Dermis blood vessel endothelial cell (primary cell): ENCODE measurements around the gene TEKT4. TPM values are rescaled to one million over a fixed set of nuclear protein-coding genes. Genes with fewer than 3 reads are reported as not detected.
"Not testable (repeated sequence)": the region's sequence is repeated elsewhere in the genome, so short reads cannot be mapped to it uniquely, and the experiment has no call there.

Source experiments
- DNase-seq: peaks from one replicate; pipeline ENCODE4 v3.0.0; 2010
- total RNA-seq: library from RNA; depleted of rRNA; stranded (reverse); fragments of >200 nt; gene quantifications from 2 replicates; pipeline ENCODE4 v1.2.3, GENCODE V29; 2014

Gene TEKT4
- total RNA-seq, result not detected in 2 replicates

GRCh38 chr2:94871226-94872087, at the start of gene TEKT4:
TSS of gene TEKT4 (plus strand) at chr2:94871430. CDS start at chr2:94871580, 150 bp downstream.
- DNase-seq, result peak; percentile 7

- not testable (repeated sequence) for DNase-seq
Measured at GRCh38 chr2:94839224-94839623, 32.0 kb upstream of the TEKT4 start.

GRCh38 chr2:94856856-94857255, 14.4 kb upstream of the TEKT4 start:
- not testable (repeated sequence) for DNase-seq

- not testable (repeated sequence) for DNase-seq
Measured at GRCh38 chr2:94857367-94858162, 13.7 kb upstream of the TEKT4 start.

- DNase-seq, result not testable (repeated sequence)
Measured at GRCh38 chr2:94858163-94858888, 12.9 kb upstream of the TEKT4 start.

- DNase-seq, result no peak
Measured at GRCh38 chr2:94861308-94862152, 9.7 kb upstream of the TEKT4 start.

- DNase-seq, result not testable (repeated sequence)
Measured at GRCh38 chr2:94862903-94863302, 8.3 kb upstream of the TEKT4 start.

GRCh38 chr2:94869131-94869530, 2.1 kb upstream of the TEKT4 start:
- DNase-seq, result no peak

- DNase-seq, result no peak
Measured at GRCh38 chr2:94869552-94870439, 1.4 kb upstream of the TEKT4 start.

GRCh38 chr2:94870440-94871225, 597 bp upstream of the TEKT4 start:
- peak; percentile 36 for DNase-seq

- DNase-seq, result no peak
Measured at GRCh38 chr2:94872088-94872618, 923 bp downstream of the TEKT4 start.

GRCh38 chr2:94872676-94873361, 1.6 kb downstream of the TEKT4 start:
- no peak for DNase-seq

- DNase-seq, result no peak
Measured at GRCh38 chr2:94873362-94874276, 2.4 kb downstream of the TEKT4 start.

- DNase-seq, result peak; percentile 73
Measured at GRCh38 chr2:94874277-94874997, 3.2 kb downstream of the TEKT4 start.

GRCh38 chr2:94875064-94875819, 4.0 kb downstream of the TEKT4 start:
- no peak for DNase-seq

- DNase-seq, result no peak
Measured at GRCh38 chr2:94875820-94876522, 4.7 kb downstream of the TEKT4 start.
